SK-N-SH treated with all-trans-retinoic acid at 6 μM for 48 hours (cell line): ENCODE results near the gene CCDC88A.

Experiments used
- BACH2 ChIP-seq: fragments of 250-450 bp; sonication (Bioruptor Pico); IDR thresholded peaks from 2 replicates; pipeline ENCODE4 v1.9.0; 2021; ENCODE audit warnings: mild to moderate bottlenecking, borderline replicate concordance
- CREB5 ChIP-seq: fragments of 250-450 bp; sonication (Bioruptor Pico); IDR thresholded peaks from 2 replicates; pipeline ENCODE4 v1.5.1; 2020; ENCODE audit warnings: low read depth, mild to moderate bottlenecking, moderate library complexity
- ESRRG ChIP-seq: fragments of 250-450 bp; sonication (Bioruptor Pico); IDR thresholded peaks from 2 replicates; pipeline ENCODE4 v1.6.1; 2021; ENCODE audit warnings: mild to moderate bottlenecking
- GLIS3 ChIP-seq: fragments of 250-450 bp; sonication (Bioruptor Pico); IDR thresholded peaks from 2 replicates; pipeline ENCODE4 v1.5.0; 2020; ENCODE audit warnings: mild to moderate bottlenecking, moderate library complexity
- OSR1 ChIP-seq: fragments of 250-450 bp; sonication (Bioruptor Pico); IDR thresholded peaks from 2 replicates; pipeline ENCODE4 v1.8.0; 2022; ENCODE audit warnings: moderate library complexity, mild to moderate bottlenecking, inconsistent platforms
- PATZ1 ChIP-seq: fragments of 250-450 bp; sonication (Bioruptor Pico); IDR thresholded peaks from 2 replicates; pipeline ENCODE4 v1.8.0; 2020; ENCODE audit warnings: mild to moderate bottlenecking, moderate library complexity, borderline replicate concordance
- POU6F1 ChIP-seq: fragments of 250-450 bp; sonication (Bioruptor Pico); IDR thresholded peaks from 2 replicates; pipeline ENCODE4 v1.8.0; 2021; ENCODE audit warnings: low read depth, mild to moderate bottlenecking, moderate library complexity, borderline replicate concordance
- PPARA ChIP-seq: fragments of 250-450 bp; sonication (Bioruptor Pico); IDR thresholded peaks from 2 replicates; pipeline ENCODE4 v1.5.0; 2020; ENCODE audit warnings: mild to moderate bottlenecking, borderline replicate concordance
- RARB ChIP-seq: fragments of 250-450 bp; sonication (Bioruptor Pico); IDR thresholded peaks from 2 replicates; pipeline ENCODE4 v1.8.0; 2021; ENCODE audit warnings: mild to moderate bottlenecking, moderate library complexity
- SNAI2 ChIP-seq: fragments of 250-450 bp; sonication (Bioruptor Pico); IDR thresholded peaks from 2 replicates; pipeline ENCODE4 v1.5.0; 2020; ENCODE audit warnings: mild to moderate bottlenecking, moderate library complexity
- TCF4 ChIP-seq: fragments of 250-450 bp; sonication (Bioruptor Pico); IDR thresholded peaks from 2 replicates; pipeline ENCODE4 v1.8.0; 2021; ENCODE audit warnings: mild to moderate bottlenecking, moderate library complexity, borderline replicate concordance
- ZFP3 ChIP-seq: fragments of 250-450 bp; sonication (Bioruptor Pico); IDR thresholded peaks from 2 replicates; pipeline ENCODE4 v1.5.0; 2020; ENCODE audit warnings: mild to moderate bottlenecking, moderate library complexity
- ZFP30 ChIP-seq: fragments of 450-650 bp; formaldehyde crosslinking; IDR thresholded peaks from 2 replicates; pipeline ENCODE4 v1.5.0; 2022; ENCODE audit warnings: mild to moderate bottlenecking, moderate library complexity

GRCh38 chr2:55403256-55403998, 16.2 kb downstream of the CCDC88A start:
- no peak for TF ChIP-seq POU6F1 (CRISPR knock-in tag)
- no peak for TF ChIP-seq PPARA (CRISPR knock-in tag)
- TF ChIP-seq RARB (CRISPR knock-in tag) = no peak
- TF ChIP-seq PATZ1 = no peak
- no peak for TF ChIP-seq ZFP3 (CRISPR knock-in tag)
- no peak for TF ChIP-seq TCF4 (CRISPR knock-in tag)
- TF ChIP-seq ZFP30 (CRISPR knock-in tag) = no peak
- TF ChIP-seq SNAI2 (CRISPR knock-in tag) = no peak
- TF ChIP-seq OSR1 (CRISPR knock-in tag) = no peak
- TF ChIP-seq CREB5 (CRISPR knock-in tag) = no peak
- TF ChIP-seq GLIS3 (CRISPR knock-in tag) = no peak
- TF ChIP-seq BACH2 (CRISPR knock-in tag) = no peak
- TF ChIP-seq ESRRG = no peak
